Muscle layer of duodenum (tissue), 2 donors: Measurements from ENCODE around the gene DCAF10.
"Not testable (repeated sequence)": the region's sequence is repeated elsewhere in the genome, so short reads cannot be mapped to it uniquely, and the experiment has no call there.

Experiments
- H3K27ac ChIP-seq: one replicate; pipeline ENCODE4 v1.7.0; 2013; ENCODE audit warnings: mild to moderate bottlenecking, low read length
- H3K27me3 ChIP-seq: one replicate; pipeline ENCODE4 v1.7.0; 2013; ENCODE audit warnings: low read depth, mild to moderate bottlenecking, control low read depth, low read length
- H3K36me3 ChIP-seq, 2 donors: one replicate each; pipeline ENCODE4 v1.7.0; 2013; ENCODE audit warnings: low read length in 2 of 2, control low read depth in 1 of 2, mild to moderate bottlenecking in 1 of 2; ENCODE audit not compliant: insufficient read depth in 2 of 2, control insufficient read depth in 1 of 2
- H3K4me1 ChIP-seq, 2 donors: one replicate each; pipeline ENCODE4 v1.7.0; 2013; ENCODE audit warnings: low read length in 2 of 2, mild to moderate bottlenecking in 2 of 2, control low read depth in 1 of 2, moderate library complexity in 1 of 2; ENCODE audit not compliant: insufficient read depth in 2 of 2, control insufficient read depth in 1 of 2
- H3K4me3 ChIP-seq, 2 donors: one replicate each; pipeline ENCODE4 v1.7.0; 2013; ENCODE audit warnings: low read length in 2 of 2, low read depth in 1 of 2, mild to moderate bottlenecking in 1 of 2
- H3K9me3 ChIP-seq, 2 donors: one replicate each; pipeline ENCODE4 v1.7.0; 2013; ENCODE audit warnings: low read length in 2 of 2, control low read depth in 1 of 2, mild to moderate bottlenecking in 1 of 2; ENCODE audit not compliant: control insufficient read depth in 1 of 2
- donor health status: healthy.

DCAF10 gene

GRCh38 chr9:37800631-37801286 is at the start of gene DCAF10:
Gene DCAF10, plus strand, starts transcription at chr9:37800797. Its CDS starts 70 bp downstream, at chr9:37800867.
- Histone ChIP-seq H3K4me3 (peak within 1 kb of the TSS; percentile 85 to 95), H3K4me1 (peaks cover 14 to 34% of the 10 kb centered on the region in 2 donors), H3K27me3 (no peaks in the 10 kb centered on the region), H3K9me3 (no peaks in the 10 kb centered on the region), H3K36me3 (no peaks in the 10 kb centered on the region), H3K27ac (peak within 1 kb of the TSS; percentile 52)

DNA sequence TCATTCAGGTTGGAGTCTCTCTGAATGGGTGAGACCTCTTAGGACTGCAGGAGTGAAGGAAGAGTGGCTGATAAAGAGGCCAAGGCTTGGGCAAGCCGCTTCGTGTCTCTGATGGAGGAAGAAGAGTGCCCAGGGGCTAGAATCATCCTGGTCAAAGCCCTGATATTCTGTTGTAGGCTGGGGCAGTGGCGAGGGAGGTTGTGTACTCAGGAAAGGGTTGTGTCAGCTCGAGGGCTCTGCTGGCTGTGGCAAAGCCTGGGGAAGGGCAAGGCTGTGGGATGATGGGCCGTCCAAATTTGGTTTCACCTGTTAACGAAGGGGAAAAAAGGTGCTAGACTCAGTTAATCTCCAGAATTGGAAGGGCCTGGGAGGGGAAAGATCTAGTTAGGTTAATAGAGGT is 49.4 kb upstream of the DCAF10 start:
- Histone ChIP-seq H3K9me3 (no peaks in the 10 kb centered on the region), H3K27ac (no peak overlapping the region), H3K36me3 (no peaks in the 10 kb centered on the region), H3K4me3 (no peak overlapping the region), H3K4me1 (peaks cover 6 to 11% of the 10 kb centered on the region in 2 donors), H3K27me3 (no peaks in the 10 kb centered on the region)

GRCh38 chr9:37751704-37752103 is 48.9 kb upstream of the DCAF10 start:
- not testable (repeated sequence) for H3K4me3 ChIP-seq, H3K36me3 ChIP-seq, H3K9me3 ChIP-seq

DNA sequence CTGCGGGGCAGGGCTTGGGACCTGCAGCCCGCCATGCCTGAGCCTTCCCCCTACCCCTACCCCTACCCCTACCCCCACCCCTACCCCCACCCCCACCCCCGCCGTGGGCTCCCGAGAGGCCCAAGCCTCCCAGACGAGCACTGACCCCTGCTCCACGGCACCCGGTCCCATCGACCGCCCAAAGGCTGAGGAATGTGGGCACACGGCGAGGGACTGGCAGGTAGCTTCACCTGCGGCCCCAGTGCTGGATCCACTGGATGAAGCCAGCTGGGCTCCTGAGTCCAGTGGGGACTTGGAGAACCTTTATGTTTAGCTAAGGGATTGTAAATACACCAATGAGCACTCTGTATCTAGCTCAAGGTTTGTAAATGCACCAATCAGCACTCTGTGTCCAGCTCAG is 48.5 kb upstream of the DCAF10 start:
- H3K4me1 ChIP-seq = peaks cover 6 to 11% of the 10 kb centered on the region in 2 donors
- not testable (repeated sequence) for H3K27me3 ChIP-seq

More at GRCh38 chr9:37751704-37752103, 48.9 kb upstream of the DCAF10 start:
- H3K27ac ChIP-seq, H3K27me3 ChIP-seq: not testable (repeated sequence)
- H3K4me1 ChIP-seq = peaks cover 6 to 11% of the 10 kb centered on the region in 2 donors

GRCh38 chr9:37752642-37753488 is 47.7 kb upstream of the DCAF10 start:
- Histone ChIP-seq H3K27me3 (no peaks in the 10 kb centered on the region), H3K4me3 (peak overlapping the region; percentile 94 to 100), H3K9me3 (no peaks in the 10 kb centered on the region), H3K4me1 (peaks cover 6 to 11% of the 10 kb centered on the region in 2 donors), H3K36me3 (no peaks in the 10 kb centered on the region), H3K27ac (no peak overlapping the region)

More for the DNA sequence above, 48.5 kb upstream of the DCAF10 start:
- not testable (repeated sequence) for H3K9me3 ChIP-seq, H3K27ac ChIP-seq, H3K4me3 ChIP-seq, H3K36me3 ChIP-seq

DNA sequence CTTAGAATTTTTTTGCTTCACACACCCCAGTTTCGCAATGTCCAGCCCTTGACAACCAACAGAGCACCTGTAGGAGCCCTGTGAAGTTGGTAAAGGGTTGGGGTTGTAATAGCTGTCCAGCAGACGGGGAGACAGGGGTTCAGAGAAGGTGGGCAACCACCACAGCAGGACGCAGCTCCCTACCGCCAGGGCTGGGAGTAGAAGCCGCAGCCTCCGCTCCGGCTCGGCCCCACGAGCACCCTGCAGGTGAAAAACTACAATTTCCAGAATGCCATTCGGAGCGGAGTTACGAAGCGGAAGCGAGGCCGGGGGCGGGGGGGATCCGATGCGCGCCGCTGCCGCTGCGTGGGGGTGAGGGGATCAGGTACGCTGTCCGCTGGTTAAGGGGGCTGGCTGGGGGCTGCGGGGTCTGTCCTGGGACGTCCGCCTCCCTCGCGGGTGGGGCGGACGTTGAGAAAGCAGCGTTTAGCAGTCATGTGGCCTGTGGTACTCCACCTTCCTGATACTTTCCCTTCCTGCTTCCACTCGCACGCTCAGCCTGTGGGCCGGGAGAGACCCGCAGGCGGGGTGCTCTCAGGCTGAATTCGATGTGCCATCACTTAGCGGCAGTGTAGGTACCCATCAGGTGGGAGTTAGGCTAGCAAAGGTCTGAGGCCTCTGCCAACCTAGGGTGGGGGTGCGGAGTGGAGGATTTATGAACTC is 47.0 kb upstream of the DCAF10 start, which contains the start of gene TRMT10B:
Gene TRMT10B, plus strand, starts transcription at position 317 of the 702 bp plus-strand sequence. CDS start 8,127 bp downstream, outside the sequence.
- no peaks in the 10 kb centered on the region for H3K36me3 ChIP-seq
- H3K4me3 ChIP-seq = peak within 1 kb of the TSS; percentile 94 to 100
- H3K4me1 ChIP-seq = peaks cover 6 to 11% of the 10 kb centered on the region in 2 donors
- H3K9me3 ChIP-seq = no peaks in the 10 kb centered on the region
- no peaks in the 10 kb centered on the region for H3K27me3 ChIP-seq
- peak within 1 kb of the TSS; percentile 89 for H3K27ac ChIP-seq

DNA sequence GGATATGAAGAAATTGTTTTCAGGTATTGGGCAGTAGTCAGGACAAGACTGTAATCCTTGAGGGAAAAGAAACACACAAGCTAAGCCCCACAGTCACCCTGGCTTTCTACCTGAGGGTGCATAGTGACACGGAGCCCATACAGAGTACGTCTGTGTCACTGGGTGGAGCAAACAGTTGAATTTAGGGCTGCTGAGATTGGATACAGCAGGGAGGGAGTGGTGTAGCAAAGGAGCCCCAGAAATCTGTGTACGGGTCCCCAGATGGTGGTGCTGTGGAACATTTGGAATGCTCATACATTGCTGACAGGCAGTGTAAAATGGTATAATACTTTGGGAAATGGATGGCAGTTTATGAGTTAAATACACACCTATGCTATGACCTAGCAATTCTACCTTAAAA is 41.9 kb upstream of the DCAF10 start:
- Histone ChIP-seq H3K36me3 (peaks cover 0 to 7% of the 10 kb centered on the region in 2 donors), H3K27ac (no peak overlapping the region), H3K4me1 (peaks cover 6 to 11% of the 10 kb centered on the region in 2 donors), H3K27me3 (no peaks in the 10 kb centered on the region), H3K4me3 (no peak overlapping the region), H3K9me3 (no peaks in the 10 kb centered on the region)

- Histone ChIP-seq H3K27ac (no peak overlapping the region), H3K27me3 (no peaks in the 10 kb centered on the region), H3K4me3 (no peak overlapping the region), H3K36me3 (peaks cover 0 to 8% of the 10 kb centered on the region in 2 donors), H3K9me3 (no peaks in the 10 kb centered on the region), H3K4me1 (no peaks in the 10 kb centered on the region)
Observed at GRCh38 chr9:37760416-37761161, 40.0 kb upstream of the DCAF10 start.

- Histone ChIP-seq H3K27ac (no peak overlapping the region), H3K4me1 (no peaks in the 10 kb centered on the region), H3K36me3 (peaks cover 0 to 8% of the 10 kb centered on the region in 2 donors), H3K9me3 (no peaks in the 10 kb centered on the region), H3K4me3 (no peak overlapping the region), H3K27me3 (no peaks in the 10 kb centered on the region)
Observed at GRCh38 chr9:37761511-37761910, 39.1 kb upstream of the DCAF10 start.

DNA sequence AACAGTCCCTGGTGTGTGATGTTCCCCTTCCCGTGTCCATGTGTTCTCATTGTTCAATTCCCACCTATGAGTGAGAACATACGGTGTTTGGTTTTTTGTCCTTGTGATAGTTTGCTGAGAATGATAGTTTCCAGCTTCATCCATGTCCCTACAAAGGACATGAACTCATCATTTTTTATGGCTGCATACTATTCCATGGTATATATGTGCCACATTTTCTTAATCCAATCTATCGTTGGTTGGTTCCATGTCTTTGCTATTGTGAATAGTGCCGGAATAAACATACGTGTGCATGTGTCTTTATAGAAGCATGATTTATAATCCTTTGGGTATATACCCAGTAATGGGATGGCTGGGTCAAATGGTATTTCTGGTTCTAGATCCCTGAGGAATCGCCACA is 35.3 kb upstream of the DCAF10 start:
- H3K4me3 ChIP-seq, H3K27me3 ChIP-seq, H3K4me1 ChIP-seq, H3K36me3 ChIP-seq, H3K27ac ChIP-seq, H3K9me3 ChIP-seq: not testable (repeated sequence)
